GM19324 (cell line): ENCODE data around the gene NRIP2.

Experiments
- ATAC-seq: cut with Tn5 transposase; IDR thresholded peaks from one replicate; pipeline ENCODE4 v1.9.1; 2021; ENCODE audit warnings: mild to moderate bottlenecking, moderate library complexity; ENCODE audit not compliant: unreplicated experiment, low FRiP score

The NRIP2 gene

DNA sequence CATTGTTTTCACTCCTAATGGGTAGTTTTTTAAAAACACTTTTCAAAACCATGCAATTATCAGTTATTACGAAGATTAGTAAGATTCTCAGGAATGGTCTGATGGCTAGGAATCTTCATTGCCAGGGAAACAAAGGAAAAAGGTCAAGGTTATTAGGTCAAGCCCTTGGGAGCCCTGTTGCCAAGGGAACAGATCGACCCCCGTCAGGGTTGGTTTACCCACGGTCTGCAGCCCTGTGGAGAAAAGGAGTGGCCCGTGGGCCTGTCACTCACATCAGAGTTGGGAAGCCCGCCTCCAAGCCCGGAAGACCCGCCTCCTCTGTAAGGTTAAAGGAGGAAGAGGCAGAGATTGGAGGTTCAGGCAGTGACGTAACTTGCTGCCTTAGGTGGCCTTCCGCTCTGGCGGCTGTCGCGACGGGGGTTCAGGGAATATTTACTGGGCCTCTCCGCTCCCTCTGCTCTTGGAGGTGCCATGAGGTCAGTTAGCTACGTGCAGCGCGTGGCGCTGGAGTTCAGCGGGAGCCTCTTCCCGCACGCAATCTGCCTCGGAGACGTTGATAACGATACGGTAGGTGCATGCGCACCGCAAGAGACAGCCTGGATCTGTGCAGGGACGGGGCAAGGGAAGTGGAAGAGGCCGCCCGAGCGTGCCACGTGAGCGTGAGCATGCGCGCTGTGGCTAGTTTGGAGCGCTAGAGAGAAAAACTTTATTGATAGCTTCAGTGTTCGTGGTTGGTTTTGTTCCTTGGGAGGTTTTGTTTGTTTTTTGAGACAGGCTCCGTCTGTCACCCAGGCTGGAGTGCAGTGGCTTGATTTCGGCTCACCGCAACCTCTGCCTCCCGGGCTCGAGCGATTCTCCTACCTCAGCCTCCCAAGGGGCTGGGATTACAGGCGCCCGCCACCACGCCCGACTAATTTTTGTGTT lies 22.3 kb downstream of the NRIP2 start, which contains the start of gene ITFG2:
ITFG2 (plus strand) TSS at position 379 of the 924 bp plus-strand sequence; CDS start at position 472, 93 bp downstream.
- ATAC-seq, result peak; percentile 95

DNA sequence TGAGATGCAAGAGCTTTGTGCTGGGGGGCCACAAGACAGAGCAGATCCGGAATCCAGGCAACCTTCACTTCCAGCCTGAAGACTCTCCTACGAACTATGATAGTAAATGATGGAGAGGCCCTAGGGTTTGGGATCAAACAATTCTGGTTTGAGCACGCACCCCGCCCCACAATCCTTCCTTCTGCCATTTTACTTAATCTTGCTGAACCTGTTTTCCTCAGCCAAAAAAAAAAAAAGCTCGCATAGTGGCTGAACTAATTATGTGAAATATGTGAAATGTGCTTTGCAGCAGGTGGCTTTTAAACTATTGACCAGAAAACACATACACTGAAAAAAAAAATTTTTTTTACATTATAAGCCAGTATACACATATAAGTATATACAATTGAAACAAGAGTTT lies 23.0 kb downstream of the NRIP2 start:
- no peak for ATAC-seq

DNA sequence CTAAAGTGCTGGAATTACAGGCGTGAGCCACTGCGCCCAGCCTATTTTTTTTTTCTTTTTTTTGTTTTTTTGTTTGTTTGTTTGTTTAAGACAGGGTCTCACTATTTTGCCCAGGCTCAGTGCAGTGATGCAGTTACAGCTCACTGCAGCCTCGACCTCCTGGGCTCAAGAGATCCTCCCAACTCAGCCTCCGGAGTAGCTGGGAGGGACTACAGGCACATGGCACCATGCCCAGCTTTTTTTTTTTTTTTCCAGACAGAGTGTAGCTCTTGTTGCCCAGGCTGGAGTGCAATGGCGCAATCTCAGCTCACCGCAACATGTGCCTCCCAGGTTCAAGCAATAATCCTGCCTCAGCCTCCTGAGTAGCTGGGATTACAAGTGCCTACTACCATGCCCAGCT lies 28.1 kb downstream of the NRIP2 start:
- no peak for ATAC-seq

DNA sequence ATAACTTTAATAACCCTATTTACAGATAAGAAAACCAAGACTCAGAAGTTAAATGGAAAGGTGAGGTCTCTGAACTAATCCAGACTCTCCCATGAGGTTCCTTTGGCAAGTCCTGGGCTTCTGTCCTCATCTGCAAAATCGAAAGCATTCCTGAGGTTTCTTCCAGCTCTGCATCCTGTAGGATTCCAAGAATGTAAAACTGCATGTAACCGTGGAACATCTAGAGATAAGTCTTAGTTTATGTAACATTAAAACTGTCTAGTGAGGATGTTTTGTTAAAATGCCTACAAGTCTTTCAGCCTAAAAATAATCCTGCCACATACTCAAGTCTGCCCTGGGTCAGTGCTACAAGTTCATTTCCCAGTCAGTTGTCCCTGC lies 29.7 kb downstream of the NRIP2 start:
- ATAC-seq, result no peak

GRCh38 chr12:2804393-2805142 lies 30.3 kb downstream of the NRIP2 start:
- no peak for ATAC-seq

- ATAC-seq, result no peak
These were observed 31.0 kb downstream of the NRIP2 start for GRCh38 chr12:2803635-2804392.

DNA sequence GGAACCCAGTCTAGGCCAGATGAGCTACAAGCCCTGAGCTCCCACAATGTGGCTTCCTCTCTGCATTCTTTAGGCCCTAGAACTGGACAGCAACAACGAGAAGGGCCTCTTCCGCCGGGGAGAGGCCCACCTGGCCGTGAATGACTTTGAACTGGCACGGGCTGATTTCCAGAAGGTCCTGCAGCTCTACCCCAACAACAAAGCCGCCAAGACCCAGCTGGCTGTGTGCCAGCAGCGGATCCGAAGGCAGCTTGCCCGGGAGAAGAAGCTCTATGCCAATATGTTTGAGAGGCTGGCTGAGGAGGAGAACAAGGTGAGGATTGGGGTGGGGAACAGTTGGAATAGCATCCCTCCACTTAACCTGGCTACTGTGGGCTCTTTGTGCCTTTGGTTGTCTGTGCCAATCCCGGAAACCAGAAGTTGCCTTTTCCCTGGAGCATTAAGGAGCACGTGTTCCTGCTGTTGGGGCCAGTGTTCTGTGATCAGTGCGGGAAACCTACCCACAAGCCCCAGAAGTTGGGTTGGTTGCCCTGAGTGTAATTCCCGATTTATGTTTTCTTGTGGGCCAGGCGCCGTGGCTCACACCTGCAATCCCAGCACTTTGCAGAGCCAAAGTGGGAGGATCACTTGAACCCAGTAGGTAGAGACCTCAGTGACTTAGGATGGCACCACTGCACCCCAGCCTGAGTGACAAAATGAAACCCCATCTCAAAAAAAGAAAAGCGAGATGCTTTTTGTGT lies 33.6 kb downstream of the NRIP2 start:
- no peak for ATAC-seq

DNA sequence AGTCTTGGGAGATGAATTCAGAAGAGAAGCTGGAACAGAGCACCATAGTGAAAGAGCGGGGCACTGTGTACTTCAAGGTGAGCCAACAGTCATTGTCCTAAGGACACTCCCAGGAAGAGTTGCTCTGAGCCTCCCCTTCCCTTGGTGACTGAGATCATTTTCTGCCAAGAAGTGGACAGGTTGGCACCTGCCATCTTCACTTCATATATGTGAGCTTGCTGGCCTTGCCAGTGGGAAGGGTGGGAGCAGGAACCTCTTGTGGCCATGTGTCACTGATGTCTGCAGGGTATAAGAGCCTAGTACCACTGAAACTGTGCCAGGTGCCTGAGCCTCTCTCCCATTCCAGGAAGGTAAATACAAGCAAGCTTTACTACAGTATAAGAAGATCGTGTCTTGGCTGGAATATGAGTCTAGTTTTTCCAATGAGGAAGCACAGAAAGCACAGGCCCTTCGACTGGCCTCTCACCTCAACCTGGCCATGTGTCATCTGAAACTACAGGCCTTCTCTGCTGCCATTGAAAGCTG lies 34.7 kb downstream of the NRIP2 start:
- ATAC-seq, result no peak

GRCh38 chr12:2797721-2798418 lies 37.0 kb downstream of the NRIP2 start:
- no peak for ATAC-seq

DNA sequence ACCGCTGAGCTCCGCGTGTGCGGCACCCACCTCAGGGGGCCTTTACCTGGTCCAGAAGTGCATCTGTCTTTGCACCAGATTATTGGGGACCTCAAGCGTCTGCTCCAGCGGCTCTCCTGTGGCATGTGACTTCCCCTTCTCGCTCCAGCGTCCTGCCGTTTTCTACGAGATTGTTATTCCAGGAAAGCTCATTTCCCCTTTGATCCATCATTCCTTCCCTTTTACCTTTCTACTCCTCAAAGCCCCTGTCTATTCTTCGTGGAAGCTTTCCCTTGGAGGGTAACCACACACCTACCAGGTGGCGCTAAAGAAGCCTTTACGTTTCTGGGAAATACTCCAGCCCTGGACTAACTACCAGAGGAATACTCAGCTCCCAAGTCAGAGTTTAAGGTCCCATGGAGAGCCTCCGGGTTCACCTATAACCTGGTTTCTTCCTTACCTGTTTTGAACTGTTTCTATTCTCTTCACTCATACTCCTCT lies 38.6 kb downstream of the NRIP2 start:
- no peak for ATAC-seq

DNA sequence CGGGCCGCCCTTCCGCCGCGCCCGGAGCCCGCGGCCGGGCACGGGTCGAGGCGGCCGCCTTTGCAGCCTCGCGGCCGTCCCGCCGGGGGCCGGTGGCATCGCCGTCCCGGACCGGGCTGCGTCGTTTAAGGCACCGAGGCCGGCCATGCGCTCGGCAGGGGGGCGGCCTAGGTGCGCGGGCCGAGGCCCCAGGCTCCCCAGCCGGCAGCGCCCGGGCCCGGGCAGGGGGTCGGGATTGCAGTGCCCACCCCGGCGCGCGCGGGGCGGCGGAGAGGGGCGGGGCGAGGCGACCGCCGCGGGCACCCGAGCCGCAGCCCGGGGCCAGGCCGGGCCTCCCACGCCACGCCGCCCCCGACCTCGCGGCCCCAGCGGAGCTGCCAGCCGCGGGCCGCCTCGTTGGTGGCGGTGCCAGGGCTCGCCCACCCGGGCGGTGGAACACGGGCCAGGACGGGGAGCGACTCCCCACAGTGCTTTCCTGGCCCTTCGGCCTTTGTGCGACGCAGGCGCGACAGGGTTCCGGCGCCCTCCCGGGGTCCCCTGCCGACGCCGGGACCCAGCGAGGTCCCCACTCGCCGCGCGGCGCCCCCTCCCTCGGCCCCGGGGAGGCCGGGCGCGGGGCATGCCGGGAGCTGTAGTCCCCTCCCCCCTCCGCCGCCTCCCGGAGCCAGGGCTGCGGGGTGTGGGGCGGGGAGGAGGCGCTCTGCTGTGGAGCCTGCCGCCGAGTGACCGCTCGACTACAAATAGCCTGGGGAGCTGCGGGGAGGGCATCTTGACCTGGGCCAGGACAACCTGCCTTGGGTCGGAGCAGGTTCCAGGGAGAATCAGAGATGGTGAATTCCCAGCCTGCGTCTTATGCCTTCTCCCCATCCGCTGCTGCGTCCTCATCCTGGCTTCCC lies 39.3 kb downstream of the NRIP2 start:
- peak; percentile 54 for ATAC-seq

- ATAC-seq, result peak; percentile 68
These were observed 40.0 kb downstream of the NRIP2 start, which contains the start of gene FKBP4 for GRCh38 chr12:2794736-2795289. FKBP4 (plus strand) TSS chr12:2794970; CDS start chr12:2795140, 170 bp downstream.

- ATAC-seq, result no peak
These were observed 40.6 kb downstream of the NRIP2 start for GRCh38 chr12:2794191-2794735.

DNA sequence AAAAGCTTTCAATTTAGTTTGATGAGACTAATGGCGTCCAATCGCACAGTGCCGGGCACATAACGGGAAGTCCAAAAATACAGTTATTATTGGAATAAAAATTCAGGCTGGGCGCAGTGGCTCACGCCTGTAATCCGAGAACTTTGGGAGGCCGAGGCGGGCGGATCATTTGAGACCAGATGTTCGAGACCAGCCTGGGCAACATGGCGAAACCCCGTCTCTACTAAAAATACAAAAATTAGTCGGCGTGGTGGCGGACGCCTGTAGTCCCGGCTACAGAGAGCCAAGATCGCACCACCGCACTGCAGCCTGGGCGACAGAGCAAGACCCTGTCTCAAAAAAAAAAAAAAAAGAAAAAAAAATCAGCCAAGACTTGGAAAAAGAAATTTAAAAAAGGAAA lies 41.3 kb downstream of the NRIP2 start:
- no peak for ATAC-seq

DNA sequence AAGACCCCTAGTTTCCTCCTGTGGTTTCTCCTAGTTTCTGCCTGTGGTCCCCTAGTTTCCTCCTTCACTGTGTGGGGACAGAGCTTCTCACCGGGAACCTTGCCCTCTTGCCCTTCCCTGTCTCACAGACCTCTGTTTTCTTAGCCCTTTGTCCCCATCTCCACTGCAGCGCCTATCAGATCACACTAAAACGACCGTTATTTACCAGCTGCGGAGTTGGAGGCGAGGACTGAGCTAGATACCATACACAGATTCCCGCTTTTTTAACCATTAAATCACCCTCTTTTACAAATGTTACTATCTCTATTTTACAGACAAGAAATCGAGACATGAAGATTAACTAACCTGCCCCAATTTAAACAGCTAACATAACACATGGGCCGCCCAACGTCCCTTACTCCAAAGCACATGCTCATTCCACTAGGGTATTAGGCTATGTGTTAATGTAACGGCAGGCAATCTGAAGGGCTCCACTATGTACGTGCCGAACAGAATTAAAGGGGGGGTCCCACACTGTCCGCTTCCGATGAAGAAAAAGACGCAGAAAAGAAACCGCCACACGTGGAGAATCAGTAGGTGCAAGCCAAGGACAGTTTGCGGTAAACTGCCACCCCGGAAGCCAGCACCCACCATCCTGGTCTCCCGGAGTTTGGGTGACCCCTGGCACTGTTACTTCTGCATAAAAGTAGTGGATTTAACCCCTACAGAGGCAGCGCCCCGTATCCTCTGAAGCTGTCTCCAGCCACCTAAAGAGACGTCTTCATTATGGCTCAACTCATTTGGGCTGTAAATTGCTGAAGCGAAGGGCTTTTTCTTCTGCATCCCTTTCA lies 41.9 kb downstream of the NRIP2 start:
- no peak for ATAC-seq

- ATAC-seq, result no peak
These were observed 43.7 kb downstream of the NRIP2 start for GRCh38 chr12:2791089-2791488.

DNA sequence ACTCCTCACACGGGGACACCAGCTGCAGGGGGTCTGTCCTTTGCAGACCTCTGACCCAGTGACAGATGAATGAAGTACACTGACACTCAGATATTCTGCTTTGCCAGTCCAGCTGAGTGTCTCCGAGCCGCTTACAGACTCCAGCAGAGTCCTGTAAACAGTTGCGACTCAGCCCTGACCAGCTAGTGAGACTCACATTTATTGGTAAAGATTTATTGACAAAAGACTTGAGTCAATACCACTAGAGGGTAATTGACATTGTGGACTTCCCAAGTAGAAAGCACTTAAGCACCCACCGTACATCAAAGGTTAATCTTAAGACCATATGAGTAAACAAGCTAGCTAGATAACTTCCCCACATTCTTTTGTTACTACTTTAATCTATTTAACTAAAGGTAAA lies 49.8 kb downstream of the NRIP2 start:
- ATAC-seq, result no peak
